ENCODE results near the gene CEP295NL. TPM values are rescaled to one million over a fixed set of nuclear protein-coding genes. Genes with fewer than 3 reads are reported as not detected.
A peak's percentile ranks its signal among the peaks of the same experiment; 100 is the strongest.
"Not testable (repeated sequence)": the region's sequence is repeated elsewhere in the genome, so short reads cannot be mapped to it uniquely, and the experiment has no call there.

Gene CEP295NL
- total RNA-seq, 4 donors from 2014 or later = 1.8 to 14.5 (median 3.8) TPM; not detected in 1

- Histone ChIP-seq H3K4me1 (peaks cover 3 to 16% of the 10 kb centered on the region in 2 donors), H3K9me3 (no peaks in the 10 kb centered on the region), H3K36me3 (no peaks in the 10 kb centered on the region), H3K27me3 (no peaks in the 10 kb centered on the region), H3K4me3 (no peak overlapping the region), H3K27ac (no peak overlapping the region)
- intact Hi-C loops (cut with DNase I; ENCODE audit: low total_unique reads) = no loop called here
- no peak for DNase-seq
- TF ChIP-seq, protein P1, sequence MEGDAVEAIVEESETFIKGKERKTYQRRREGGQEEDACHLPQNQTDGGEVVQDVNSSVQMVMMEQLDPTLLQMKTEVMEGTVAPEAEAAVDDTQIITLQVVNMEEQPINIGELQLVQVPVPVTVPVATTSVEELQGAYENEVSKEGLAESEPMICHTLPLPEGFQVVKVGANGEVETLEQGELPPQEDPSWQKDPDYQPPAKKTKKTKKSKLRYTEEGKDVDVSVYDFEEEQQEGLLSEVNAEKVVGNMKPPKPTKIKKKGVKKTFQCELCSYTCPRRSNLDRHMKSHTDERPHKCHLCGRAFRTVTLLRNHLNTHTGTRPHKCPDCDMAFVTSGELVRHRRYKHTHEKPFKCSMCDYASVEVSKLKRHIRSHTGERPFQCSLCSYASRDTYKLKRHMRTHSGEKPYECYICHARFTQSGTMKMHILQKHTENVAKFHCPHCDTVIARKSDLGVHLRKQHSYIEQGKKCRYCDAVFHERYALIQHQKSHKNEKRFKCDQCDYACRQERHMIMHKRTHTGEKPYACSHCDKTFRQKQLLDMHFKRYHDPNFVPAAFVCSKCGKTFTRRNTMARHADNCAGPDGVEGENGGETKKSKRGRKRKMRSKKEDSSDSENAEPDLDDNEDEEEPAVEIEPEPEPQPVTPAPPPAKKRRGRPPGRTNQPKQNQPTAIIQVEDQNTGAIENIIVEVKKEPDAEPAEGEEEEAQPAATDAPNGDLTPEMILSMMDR (IDR thresholded peaks at IDR 0.05) = no peak
- no peak for TF ChIP-seq POLR2A (IDR thresholded peaks at IDR 0.05)
Observed at GRCh38 chr17:78905541-78905940, 2.5 kb upstream of the CEP295NL start.

GRCh38 chr17:78905116-78905515 is 2.1 kb upstream of the CEP295NL start:
- no peaks in the 10 kb centered on the region for H3K27me3 ChIP-seq
- H3K4me3 ChIP-seq = no peak overlapping the region
- no peaks in the 10 kb centered on the region for H3K36me3 ChIP-seq
- no peaks in the 10 kb centered on the region for H3K9me3 ChIP-seq
- H3K4me1 ChIP-seq = peaks cover 3 to 16% of the 10 kb centered on the region in 2 donors
- H3K27ac ChIP-seq = peak overlapping the region; percentile 1 to 42
- DNase-seq = no peak
- TF ChIP-seq, protein P1 (IDR thresholded peaks at IDR 0.05) = no peak
- TF ChIP-seq POLR2A (IDR thresholded peaks at IDR 0.05) = no peak
- intact Hi-C loops (cut with DNase I; ENCODE audit: low total_unique reads) = no loop called here

DNA sequence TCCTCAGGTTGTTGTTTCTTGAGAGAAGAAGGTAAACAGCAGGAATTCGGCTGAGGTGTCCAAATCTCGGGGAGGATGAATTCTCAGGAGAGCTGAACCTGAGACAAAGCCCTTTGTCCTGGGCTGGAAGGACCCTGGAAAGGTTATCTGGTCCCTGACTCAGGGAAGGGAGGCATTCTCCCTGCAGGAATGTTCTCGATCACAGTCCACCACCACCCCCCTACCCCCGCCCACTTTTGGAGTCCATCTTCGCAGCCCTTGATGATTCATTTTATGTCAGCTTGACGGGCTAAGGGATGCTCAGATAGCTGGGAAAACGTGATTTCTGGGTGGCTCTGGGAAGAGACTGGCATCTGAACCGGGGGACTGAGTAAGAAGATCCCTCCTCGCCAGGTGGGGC is 1.4 kb upstream of the CEP295NL start:
- TF ChIP-seq, protein P1 (IDR thresholded peaks at IDR 0.05) = no peak
- no peak for TF ChIP-seq POLR2A (IDR thresholded peaks at IDR 0.05)
- H3K4me1 ChIP-seq = peaks cover 4 to 18% of the 10 kb centered on the region in 2 donors
- peak overlapping the region; percentile 1 to 42 for H3K27ac ChIP-seq

GRCh38 chr17:78902231-78902630 is 770 bp downstream of the CEP295NL start:
- H3K27me3 ChIP-seq; H3K4me3 ChIP-seq; H3K27ac ChIP-seq; H3K36me3 ChIP-seq; intact Hi-C loops (cut with DNase I; ENCODE audit: low total_unique reads); DNase-seq; H3K9me3 ChIP-seq: not testable (repeated sequence)
- peaks cover 7 to 28% of the 10 kb centered on the region in 2 donors for H3K4me1 ChIP-seq

More for the DNA sequence above, 1.4 kb upstream of the CEP295NL start:
- no peak for DNase-seq
- Histone ChIP-seq H3K27me3 (no peaks in the 10 kb centered on the region), H3K4me3 (no peak overlapping the region), H3K9me3 (no peaks in the 10 kb centered on the region), H3K36me3 (no peaks in the 10 kb centered on the region)
- intact Hi-C loops (cut with DNase I; ENCODE audit: low total_unique reads) = no loop called here

DNA sequence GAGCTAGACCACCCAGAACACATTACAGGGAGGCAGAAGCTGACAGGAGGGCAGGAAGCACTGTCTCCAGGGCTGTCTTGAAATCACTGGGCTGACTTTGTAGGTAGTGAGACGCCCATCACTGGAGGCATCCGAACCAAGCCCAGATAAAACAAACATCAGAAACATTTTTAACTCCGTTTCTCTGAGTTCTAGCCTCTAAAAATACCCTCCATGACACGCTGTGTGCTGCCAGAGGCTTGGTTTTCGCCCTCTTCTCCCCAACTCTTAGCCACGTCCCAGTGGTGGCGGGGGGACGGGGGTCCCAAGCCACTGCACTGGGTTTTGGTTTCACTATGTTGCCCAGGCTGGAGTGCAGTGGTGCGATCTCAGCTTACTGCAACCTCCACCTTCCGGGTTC is 1.2 kb downstream of the CEP295NL start:
- Histone ChIP-seq H3K9me3 (no peaks in the 10 kb centered on the region), H3K36me3 (no peaks in the 10 kb centered on the region), H3K27ac (no peak overlapping the region), H3K27me3 (no peaks in the 10 kb centered on the region), H3K4me3 (no peak overlapping the region), H3K4me1 (peaks cover 7 to 32% of the 10 kb centered on the region in 2 donors)
- TF ChIP-seq, protein P1 (IDR thresholded peaks at IDR 0.05) = no peak
- TF ChIP-seq POLR2A (IDR thresholded peaks at IDR 0.05) = no peak
- DNase-seq = no peak
- intact Hi-C loops (cut with DNase I; ENCODE audit: low total_unique reads) = no loop called here

GRCh38 chr17:78900816-78901215 is 2.2 kb downstream of the CEP295NL start:
- peaks cover 7 to 42% of the 10 kb centered on the region in 2 donors for H3K4me1 ChIP-seq
- no peak overlapping the region for H3K4me3 ChIP-seq
- TF ChIP-seq, protein P1 (IDR thresholded peaks at IDR 0.05) = no peak
- TF ChIP-seq POLR2A (IDR thresholded peaks at IDR 0.05) = no peak
- intact Hi-C loops (cut with DNase I; ENCODE audit: low total_unique reads) = no loop called here
- H3K9me3 ChIP-seq = no peaks in the 10 kb centered on the region
- no peak for DNase-seq
- no peaks in the 10 kb centered on the region for H3K36me3 ChIP-seq
- H3K27me3 ChIP-seq = no peaks in the 10 kb centered on the region
- no peak overlapping the region for H3K27ac ChIP-seq

Data from uterus (tissue), 4 donors.